ENCODE data around the gene GMNC. TPM values are rescaled to one million over a fixed set of nuclear protein-coding genes. Genes with fewer than 3 reads are reported as not detected.

GMNC gene
- total RNA-seq: not detected in 2 replicates

DNA sequence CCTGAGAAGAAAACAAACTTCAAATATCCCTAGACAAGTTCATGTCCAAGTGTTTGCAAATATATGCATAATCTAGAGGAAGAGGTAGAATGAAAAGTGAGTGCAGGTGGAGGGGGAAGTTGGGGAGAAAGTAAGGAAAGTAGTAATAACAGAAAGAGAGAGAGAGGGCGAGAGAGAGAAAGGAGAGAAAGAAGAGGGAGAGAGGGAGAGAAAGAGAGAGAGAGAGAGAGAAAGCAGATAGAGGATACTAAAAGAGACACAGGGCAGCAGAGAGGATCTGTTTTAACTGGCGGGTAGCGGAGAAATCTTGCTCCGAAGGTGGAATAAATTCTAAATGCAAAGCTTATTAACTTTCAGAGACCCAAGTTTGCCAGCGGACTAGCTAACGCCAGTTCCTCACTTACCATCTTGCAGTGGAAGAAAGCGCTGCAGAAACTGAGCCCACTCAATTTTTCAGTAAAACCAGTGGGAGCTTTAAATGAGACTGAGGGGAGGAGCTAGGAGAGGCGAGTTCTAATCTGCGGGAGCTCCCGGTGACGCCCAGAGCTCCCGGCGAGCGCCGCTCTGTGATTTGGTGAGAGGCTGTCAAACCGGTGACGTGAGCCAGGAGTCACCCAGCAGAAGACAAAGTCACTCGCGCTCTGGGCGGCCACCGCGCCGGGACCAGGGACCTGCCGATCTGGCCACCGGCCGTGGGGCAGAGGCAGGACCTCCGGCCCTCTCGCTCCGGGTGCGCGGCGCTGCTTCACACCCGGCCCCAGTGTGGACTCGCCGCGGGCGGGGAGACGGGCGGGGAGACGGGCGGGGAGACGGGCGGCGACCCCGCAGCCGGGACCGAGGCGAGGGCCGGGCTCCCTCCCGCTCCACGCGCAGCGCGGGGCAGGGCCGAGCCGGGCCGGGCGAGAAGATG lies at the start of gene GMNC:
Gene GMNC, minus strand, starts transcription at position 486 of the 910 bp plus-strand sequence. Its CDS starts 79 bp downstream, at position 407.

